HG02943 (cell line): Measurements from ENCODE around the gene KRTAP23-1.

ENCODE experiments used
- ATAC-seq: cut with Tn5 transposase; IDR thresholded peaks from one replicate; pipeline ENCODE4 v1.9.1; 2021; ENCODE audit warnings: mild to moderate bottlenecking, low read depth, moderate library complexity; ENCODE audit not compliant: unreplicated experiment

KRTAP23-1 gene

GRCh38 chr21:30348506-30348905 is at the start of gene KRTAP23-1:
KRTAP23-1 (minus strand) TSS chr21:30348606; CDS start chr21:30348606, 0 bp downstream.
- no peak for ATAC-seq

GRCh38 chr21:30395731-30396130 is 47.3 kb upstream of the KRTAP23-1 start, which contains the start of gene KRTAP13-1:
KRTAP13-1 (plus strand) TSS chr21:30396031; CDS start chr21:30396087, 56 bp downstream.
- no peak for ATAC-seq

- no peak for ATAC-seq
These were observed 43.2 kb upstream of the KRTAP23-1 start for GRCh38 chr21:30391492-30392025.

- ATAC-seq, result no peak
These were observed 33.8 kb upstream of the KRTAP23-1 start for GRCh38 chr21:30382201-30382600.

GRCh38 chr21:30372139-30372770 is 23.8 kb upstream of the KRTAP23-1 start, which contains the start of gene KRTAP13-2:
KRTAP13-2 (minus strand) TSS chr21:30372271; CDS start chr21:30372213, 58 bp downstream.
- no peak for ATAC-seq

GRCh38 chr21:30355906-30356305 is 7.5 kb upstream of the KRTAP23-1 start:
- no peak for ATAC-seq

- ATAC-seq, result no peak
These were observed 6.1 kb upstream of the KRTAP23-1 start for GRCh38 chr21:30354308-30355005.

GRCh38 chr21:30351534-30351933 is 3.1 kb upstream of the KRTAP23-1 start:
- ATAC-seq, result no peak

- ATAC-seq, result no peak
These were observed 1.2 kb upstream of the KRTAP23-1 start for GRCh38 chr21:30349572-30349971.

- ATAC-seq, result no peak
These were observed 3.4 kb downstream of the KRTAP23-1 start for GRCh38 chr21:30345014-30345413.

- ATAC-seq, result no peak
These were observed 7.5 kb downstream of the KRTAP23-1 start for GRCh38 chr21:30340714-30341573.

GRCh38 chr21:30338717-30339116 is 9.7 kb downstream of the KRTAP23-1 start:
- no peak for ATAC-seq

- no peak for ATAC-seq
These were observed 10.6 kb downstream of the KRTAP23-1 start for GRCh38 chr21:30337772-30338171.

- ATAC-seq, result no peak
These were observed 11.1 kb downstream of the KRTAP23-1 start, which contains the start of gene KRTAP27-1 for GRCh38 chr21:30337276-30337744. KRTAP27-1 (minus strand) TSS chr21:30337694; CDS start chr21:30337668, 26 bp downstream.

- ATAC-seq, result no peak
These were observed 11.8 kb downstream of the KRTAP23-1 start for GRCh38 chr21:30336596-30336995.

- no peak for ATAC-seq
These were observed 14.7 kb downstream of the KRTAP23-1 start for GRCh38 chr21:30333736-30334135.

GRCh38 chr21:30332681-30333080 is 15.7 kb downstream of the KRTAP23-1 start:
- no peak for ATAC-seq

- ATAC-seq, result no peak
These were observed 19.1 kb downstream of the KRTAP23-1 start for GRCh38 chr21:30329203-30329875.

GRCh38 chr21:30326390-30326789 is 22.0 kb downstream of the KRTAP23-1 start:
- ATAC-seq, result no peak

GRCh38 chr21:30320215-30320614 is 28.2 kb downstream of the KRTAP23-1 start, which contains the start of gene KRTAP26-1:
KRTAP26-1 (minus strand) TSS chr21:30320315; CDS start chr21:30320035, 280 bp downstream.
- ATAC-seq, result no peak
